NCI-H524 treated with DMSO at 0.1 percent for 48 hours (cell line): ENCODE results near the gene IGIP.

ENCODE experiments used
- DNase-seq: peaks from one replicate; lab custom pipeline; 2025; lab: John Stamatoyannopoulos, UW

Gene IGIP

DNA sequence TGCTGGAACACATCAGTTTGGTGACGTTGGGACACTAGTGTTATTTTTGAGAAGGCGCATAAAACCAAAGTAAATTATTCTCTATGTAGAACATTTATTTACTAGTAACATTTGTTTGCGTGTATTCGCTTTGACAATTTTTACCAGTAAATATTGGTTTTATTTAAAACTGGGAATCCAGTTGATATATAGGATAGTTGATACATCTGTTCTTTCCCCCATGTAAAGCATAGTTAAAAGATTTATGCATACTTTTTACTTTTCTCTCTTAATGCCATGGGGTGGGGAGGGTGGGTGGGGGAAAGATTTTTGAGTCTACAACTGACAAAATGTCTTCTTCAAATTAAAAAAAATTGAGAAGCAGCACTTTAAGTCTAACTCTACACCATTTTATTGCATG, at the start of gene IGIP:
Gene IGIP (plus strand): TSS at position 301 of the 400 bp plus-strand sequence. CDS start 2,540 bp downstream, outside the sequence.
- no peak for DNase-seq

DNA sequence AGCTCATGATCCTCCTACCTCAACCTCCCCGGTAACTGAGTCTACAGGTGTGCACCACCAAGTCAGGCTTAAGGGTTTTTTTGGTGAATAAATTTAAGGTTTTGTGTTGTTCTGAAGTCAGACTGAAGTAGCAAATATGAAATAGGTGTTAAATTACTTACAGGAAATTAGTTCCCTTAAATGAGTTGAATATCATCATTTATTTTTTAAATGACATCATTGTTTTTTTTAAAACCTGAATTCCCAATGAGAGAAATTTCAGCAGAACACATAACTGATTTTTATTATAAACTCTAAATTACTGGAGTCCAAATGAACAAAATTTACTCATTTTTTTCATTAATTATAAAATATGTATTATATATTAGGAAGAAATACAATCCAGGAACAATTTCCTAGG, 49.6 kb upstream of the IGIP start:
- no peak for DNase-seq

- DNase-seq: no peak
Measured at GRCh38 chr5:140076788-140077187, 48.9 kb upstream of the IGIP start.

- DNase-seq: no peak
Measured at GRCh38 chr5:140083120-140083519, 42.6 kb upstream of the IGIP start.

DNA sequence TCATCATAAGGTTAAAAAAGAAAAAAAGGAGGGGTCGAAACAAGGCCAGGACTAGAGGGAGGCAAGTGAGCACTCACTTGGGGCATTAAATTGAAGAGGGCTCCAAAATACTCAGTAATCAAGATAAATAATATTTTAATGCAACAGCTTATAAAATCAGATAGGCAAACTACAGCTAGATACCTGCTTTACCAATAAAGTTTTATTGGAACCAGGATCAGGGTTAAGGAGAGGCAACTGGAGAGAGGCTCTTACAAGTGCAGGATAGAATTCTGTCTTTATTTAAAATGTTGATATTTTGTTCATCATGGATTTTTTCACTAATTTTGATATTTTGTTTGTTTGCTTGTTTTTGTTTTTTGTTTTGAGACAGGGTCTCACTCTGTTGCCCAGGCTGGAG, 42.1 kb upstream of the IGIP start:
- no peak for DNase-seq

DNA sequence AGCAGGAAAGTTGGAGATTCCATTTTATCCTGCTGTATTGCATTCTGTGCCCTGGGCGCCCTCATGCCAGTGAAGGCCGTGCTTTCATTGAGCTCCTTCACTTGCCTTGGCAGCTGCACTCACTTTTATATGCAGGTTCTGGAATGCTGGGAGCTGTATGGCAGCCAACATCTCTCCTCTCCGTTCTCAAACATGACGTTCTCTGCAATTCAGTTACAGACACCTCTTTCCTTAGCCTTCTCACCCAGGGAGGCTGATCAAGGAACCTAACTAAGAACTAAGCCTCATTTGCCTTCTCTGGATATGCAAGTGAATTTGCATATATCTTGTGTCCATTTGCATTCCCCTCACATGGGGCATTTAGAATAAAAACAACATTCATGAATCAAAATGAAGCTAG, 41.2 kb upstream of the IGIP start:
- DNase-seq: no peak

DNA sequence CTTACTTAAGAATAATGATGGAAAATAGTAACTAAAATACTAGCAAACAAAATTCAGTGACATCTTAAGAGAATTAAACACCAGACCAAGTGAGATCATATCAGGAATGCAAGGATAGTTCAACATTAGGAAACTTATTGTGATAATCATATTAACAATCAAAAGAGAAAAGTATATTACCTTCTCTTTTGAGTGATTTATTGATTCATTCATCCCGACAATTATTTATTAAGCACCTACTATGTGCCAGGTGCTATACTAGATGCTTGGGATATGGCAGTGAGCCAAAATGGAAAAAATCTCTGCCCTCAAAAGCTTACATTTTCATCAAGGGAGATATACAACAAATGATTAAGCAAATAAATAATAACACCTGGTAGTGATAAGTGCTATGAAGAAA, 35.5 kb upstream of the IGIP start:
- DNase-seq: no peak

DNA sequence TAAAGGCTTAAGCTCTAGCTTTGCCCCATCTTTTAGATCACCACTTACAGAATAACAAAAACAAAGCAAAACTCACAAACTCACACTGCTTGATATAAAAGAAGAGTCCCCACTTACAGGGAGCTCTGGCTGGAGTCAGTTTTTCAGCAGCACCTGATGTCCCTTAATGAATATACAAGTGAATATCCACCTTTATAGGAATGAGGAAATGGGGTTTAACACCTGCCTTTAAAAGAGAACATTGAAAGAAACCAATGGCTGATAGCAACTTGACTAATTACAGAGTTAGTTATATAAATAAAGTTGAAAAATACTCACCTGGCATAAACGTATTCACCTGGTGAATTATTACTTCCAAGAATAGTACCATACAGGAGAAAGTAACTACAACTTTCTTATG, 32.6 kb upstream of the IGIP start:
- DNase-seq: no peak

- no peak for DNase-seq
Measured at GRCh38 chr5:140093866-140094265, 31.9 kb upstream of the IGIP start.

DNA sequence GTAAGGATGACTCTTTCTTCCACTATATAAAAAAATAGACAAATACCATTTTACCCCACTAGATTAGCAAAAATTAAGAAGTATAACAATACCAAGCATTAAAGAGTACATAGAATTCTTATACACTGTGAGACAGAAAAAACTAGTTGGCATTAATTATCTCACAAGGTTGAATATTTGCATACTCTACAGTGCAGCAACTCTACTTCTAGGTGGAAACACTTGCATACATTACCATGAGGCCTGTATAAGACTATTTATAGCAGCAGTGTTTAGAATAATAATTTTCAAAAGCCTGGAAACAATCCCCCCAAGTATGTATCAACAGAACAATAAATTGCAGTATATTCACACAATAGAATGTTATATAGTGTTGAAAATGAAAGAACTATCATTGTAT, 30.8 kb upstream of the IGIP start:
- DNase-seq: no peak

GRCh38 chr5:140101179-140101578, 24.6 kb upstream of the IGIP start:
- DNase-seq: no peak

- no peak for DNase-seq
Measured at GRCh38 chr5:140103154-140103553, 22.6 kb upstream of the IGIP start.

DNA sequence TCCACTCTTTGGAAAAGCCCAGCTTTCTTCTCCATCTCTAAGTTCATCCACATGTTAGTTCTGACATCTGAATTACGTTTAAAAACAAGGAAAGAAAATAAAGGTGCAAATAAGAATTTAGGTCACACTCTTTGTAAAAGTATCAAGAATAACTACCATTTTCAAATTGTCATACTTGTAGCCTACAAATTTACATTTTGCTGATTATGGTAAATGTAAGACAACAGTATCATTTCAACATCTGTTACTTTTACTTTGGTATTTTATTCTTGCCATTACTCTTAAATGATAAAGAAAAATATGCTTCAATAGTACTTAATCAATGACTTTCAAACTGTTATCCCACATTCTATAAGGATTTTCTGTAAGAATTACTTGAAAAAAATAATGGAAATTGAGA, 21.6 kb upstream of the IGIP start:
- DNase-seq: no peak

GRCh38 chr5:140106101-140106500, 19.6 kb upstream of the IGIP start:
- DNase-seq: no peak

GRCh38 chr5:140106805-140107311, 18.9 kb upstream of the IGIP start:
- no peak for DNase-seq

DNA sequence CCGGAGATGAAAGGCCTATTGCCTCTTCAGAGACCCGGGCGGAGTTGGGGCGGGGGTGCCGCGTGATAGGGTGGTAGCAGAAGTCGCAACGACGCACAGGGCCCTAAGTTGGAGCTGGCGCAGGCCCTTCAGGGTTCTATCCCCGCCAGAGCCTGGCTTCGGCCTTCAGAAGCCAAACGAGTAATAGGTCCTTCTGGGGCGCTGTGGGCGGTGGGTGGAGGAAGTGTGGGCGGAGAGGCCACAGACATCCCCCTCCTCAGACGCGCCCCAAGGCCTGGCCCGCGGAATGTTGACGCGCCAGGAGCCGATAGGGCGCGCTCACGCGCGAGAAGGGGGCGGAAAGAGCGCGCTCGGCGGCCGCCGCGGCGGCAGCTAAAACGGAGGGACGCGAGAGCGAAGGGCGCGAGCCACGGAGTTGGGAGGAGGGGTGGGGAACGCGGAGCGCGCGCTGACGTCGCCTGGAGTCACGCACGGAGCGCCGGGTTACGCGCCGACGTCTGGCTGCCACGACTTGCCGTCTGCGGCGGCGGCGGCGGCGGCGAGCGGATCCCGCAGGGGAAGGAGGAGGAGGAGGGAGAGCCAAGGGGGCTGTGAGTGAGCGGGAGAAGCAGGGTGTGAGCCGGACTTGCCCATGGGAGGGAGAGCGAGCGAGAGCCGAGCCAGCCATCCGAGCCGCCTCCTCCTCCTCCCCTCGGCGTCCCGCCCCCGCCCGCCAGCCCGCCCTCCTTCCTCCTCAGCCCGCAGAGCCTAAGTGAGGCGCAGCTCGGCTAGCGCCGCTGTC, 18.2 kb upstream of the IGIP start:
- DNase-seq: peak; percentile 56

GRCh38 chr5:140108093-140109017, 17.4 kb upstream of the IGIP start:
- no peak for DNase-seq

DNA sequence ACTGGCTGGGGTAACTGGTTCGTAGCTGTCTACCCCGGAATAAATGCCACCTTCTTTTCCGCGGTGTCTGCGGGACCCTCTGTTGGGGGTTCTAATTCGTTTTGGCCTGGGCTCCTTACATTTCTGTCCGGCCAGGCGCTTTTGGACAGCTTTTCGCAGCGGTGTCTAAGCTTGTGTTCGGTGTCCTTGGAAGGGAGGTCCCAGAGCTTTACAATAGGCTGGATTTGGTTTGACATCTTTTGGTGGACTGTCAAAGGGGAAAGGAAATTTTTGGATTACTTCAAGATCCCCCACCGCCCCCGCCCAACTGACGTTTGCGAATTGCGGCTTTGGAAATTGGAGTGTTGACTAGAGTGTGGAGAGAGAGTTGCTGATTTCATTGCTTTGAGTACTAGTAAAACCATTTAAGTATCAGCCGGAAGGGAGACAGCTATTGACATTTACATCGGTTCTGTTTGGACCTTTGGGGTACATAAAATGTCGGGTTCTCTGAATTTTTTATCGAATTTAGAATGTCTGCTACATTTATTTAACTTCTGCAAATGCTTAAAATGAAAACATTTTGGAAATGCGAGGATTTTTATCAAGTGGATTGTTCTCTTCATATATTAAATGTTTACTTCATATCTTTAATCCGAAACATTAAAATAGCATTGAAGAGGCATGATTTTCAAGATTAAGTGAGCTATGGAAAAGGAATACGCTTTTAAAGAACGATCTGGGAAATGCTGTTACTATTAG, 16.5 kb upstream of the IGIP start:
- DNase-seq: no peak

DNA sequence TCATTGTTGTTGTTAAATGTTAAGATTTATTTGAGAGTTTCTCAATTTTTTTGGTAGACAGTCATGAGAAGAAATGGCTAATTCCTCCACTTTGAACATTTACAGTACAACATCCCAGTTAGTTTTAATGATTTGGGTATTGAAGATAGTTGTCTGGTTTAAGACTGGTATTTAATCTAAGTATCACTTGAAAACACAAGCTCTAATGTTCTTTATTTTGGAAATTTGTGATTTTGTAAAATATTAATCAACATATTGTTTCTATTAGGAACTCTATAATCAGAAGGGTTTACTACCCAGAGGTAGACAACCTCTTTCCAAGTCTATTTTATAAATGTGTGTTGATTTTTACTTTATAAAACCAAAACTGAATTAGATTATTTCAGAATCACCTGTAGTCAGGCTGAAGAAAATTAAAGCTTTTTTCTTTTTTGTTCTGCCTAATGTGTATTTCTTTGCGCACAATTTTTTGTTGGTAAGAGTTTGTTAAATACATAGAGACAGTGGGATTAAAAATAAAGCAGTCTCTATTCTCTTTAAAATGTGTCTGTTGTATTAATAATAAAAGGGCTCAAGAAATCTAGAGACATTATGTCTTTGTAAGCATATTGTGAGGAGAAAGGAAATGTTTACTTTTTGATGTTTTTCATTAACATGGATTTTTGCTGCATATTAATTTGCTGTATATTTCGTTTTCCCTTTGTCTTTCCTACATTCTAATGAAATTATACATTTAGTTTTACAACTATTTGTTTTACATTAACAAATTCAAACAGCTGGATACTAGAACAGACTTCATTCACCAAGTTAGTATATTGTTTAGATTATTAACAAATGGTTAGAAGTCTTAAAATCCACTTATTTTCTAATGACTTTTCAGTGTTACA, 15.7 kb upstream of the IGIP start:
- DNase-seq: no peak

- DNase-seq: no peak
Measured at GRCh38 chr5:140110646-140110957, 15.1 kb upstream of the IGIP start.
